NCI-H82 treated with DMSO at 0.1 percent for 48 hours (cell line): ENCODE results near the gene DLK2.
"Not testable (repeated sequence)": the region's sequence is repeated elsewhere in the genome, so short reads cannot be mapped to it uniquely, and the experiment has no call there.

Experiments used
- DNase-seq: peaks from one replicate; lab custom pipeline; 2025; ENCODE audit not compliant: unreplicated experiment; lab: John Stamatoyannopoulos, UW

The DLK2 gene

GRCh38 chr6:43427406-43428111 is 27.8 kb downstream of the DLK2 start, which contains the start of gene ABCC10:
TSS of gene ABCC10 (plus strand) at chr6:43427541. CDS start at chr6:43427979, 438 bp downstream.
- peak; percentile 92 for DNase-seq

- no peak for DNase-seq
Observed at GRCh38 chr6:43426928-43427405, 28.4 kb downstream of the DLK2 start.

GRCh38 chr6:43425083-43425482 is 30.3 kb downstream of the DLK2 start:
- not testable (repeated sequence) for DNase-seq

- no peak for DNase-seq
Observed at GRCh38 chr6:43421831-43422230, 33.5 kb downstream of the DLK2 start.

- DNase-seq: no peak
Observed at GRCh38 chr6:43420012-43420709, 35.2 kb downstream of the DLK2 start.

- no peak for DNase-seq
Observed at GRCh38 chr6:43416935-43417334, 38.4 kb downstream of the DLK2 start.

GRCh38 chr6:43415275-43415674 is 40.1 kb downstream of the DLK2 start:
- not testable (repeated sequence) for DNase-seq

- DNase-seq: no peak
Observed at GRCh38 chr6:43413002-43413401, 42.3 kb downstream of the DLK2 start.

GRCh38 chr6:43412541-43412940 is 42.8 kb downstream of the DLK2 start:
- no peak for DNase-seq

- DNase-seq: not testable (repeated sequence)
Observed at GRCh38 chr6:43410776-43411175, 44.6 kb downstream of the DLK2 start.

- no peak for DNase-seq
Observed at GRCh38 chr6:43408259-43408658, 47.1 kb downstream of the DLK2 start.

- DNase-seq: no peak
Observed at GRCh38 chr6:43407296-43407695, 48.1 kb downstream of the DLK2 start.

GRCh38 chr6:43405354-43405753 is 50.0 kb downstream of the DLK2 start:
- no peak for DNase-seq

GRCh38 chr6:43402820-43403219 is 52.5 kb downstream of the DLK2 start:
- DNase-seq: no peak

GRCh38 chr6:43401730-43402129 is 53.6 kb downstream of the DLK2 start:
- no peak for DNase-seq
